Peyer's patch (tissue), 4 donors: ENCODE data around the gene GALK2.

ENCODE experiments used
- CTCF ChIP-seq, 6 experiments: fragments of 450-650 bp in 4 of 6; fragments of 200-600 bp in 2 of 6; sonication (generic) in 1 of 6; IDR thresholded peaks; one replicate each; pipeline ENCODE4 v1.5.1; 2017 to 2019; ENCODE audit warnings: antibody characterized with exemption in 6 of 6, mild to moderate bottlenecking in 3 of 6, moderate library complexity in 1 of 6
- POLR2A ChIP-seq, 2 donors: fragments of 450-650 bp; IDR thresholded peaks; one replicate each; pipeline ENCODE4 v1.5.1; 2017; ENCODE audit warnings: antibody characterized with exemption in 2 of 2, mild to moderate bottlenecking in 2 of 2, moderate library complexity in 2 of 2

DNA sequence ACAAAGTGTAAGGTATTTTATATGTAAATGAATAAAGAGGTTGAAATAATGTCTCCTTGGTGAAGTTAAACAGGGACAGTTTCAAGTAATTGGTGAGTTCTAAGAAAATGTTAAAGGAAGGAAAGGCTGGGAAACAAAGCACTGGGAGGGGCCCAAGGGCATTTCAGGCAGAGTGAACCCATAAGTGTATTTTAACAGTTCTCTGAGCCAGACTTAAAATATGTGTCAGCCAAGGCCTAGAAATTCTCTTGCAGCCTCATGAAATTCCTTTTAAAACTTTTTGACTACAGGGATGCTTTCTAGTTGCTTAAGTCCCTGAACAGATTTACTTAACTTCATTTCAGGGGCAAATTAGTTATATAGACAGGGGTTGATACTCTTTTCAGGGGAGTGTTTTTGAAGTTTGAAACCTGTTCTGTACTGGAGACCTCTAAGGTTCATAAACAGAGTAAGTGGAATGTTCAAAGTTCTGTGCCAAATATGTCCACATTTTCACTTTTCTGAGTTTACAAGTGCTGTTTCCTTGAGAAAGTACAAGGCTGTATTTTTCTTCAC lies 77.6 kb downstream of the GALK2 start:
- TF ChIP-seq CTCF (IDR thresholded peaks at IDR 0.05) (no peak), POLR2A (IDR thresholded peaks at IDR 0.05) (no peak)
